CD14-positive monocyte (primary cell): Measurements from ENCODE around the gene NLRC5. TPM values are rescaled to one million over a fixed set of nuclear protein-coding genes. Genes with fewer than 3 reads are reported as not detected.

Source experiments
- DNase-seq, 3 donors: peaks; one replicate each; pipeline ENCODE4 v3.0.0-alpha.2; 2011 to 2022
- H2AFZ ChIP-seq: 2 replicates; pipeline ENCODE4 v1.6.0; 2012; ENCODE audit warnings: mild to moderate bottlenecking, low read depth, low read length, inconsistent platforms; ENCODE audit not compliant: insufficient read depth, poor library complexity, severe bottlenecking
- H3K27ac ChIP-seq, 2 donors: 1 replicate in 1 of 2; 2 replicates in 1 of 2; pipeline ENCODE4 v1.5.1; 2012 to 2013; ENCODE audit warnings: low read length in 2 of 2, control low read depth in 1 of 2, inconsistent platforms in 1 of 2, low read depth in 1 of 2, mild to moderate bottlenecking in 1 of 2
- H3K27me3 ChIP-seq, 2 donors: one replicate each; pipeline versions ENCODE4 v1.6.0 to v1.6.1; 2011 to 2013; ENCODE audit warnings: low read length in 2 of 2; ENCODE audit not compliant: control insufficient read depth in 2 of 2, insufficient read depth in 2 of 2
- H3K36me3 ChIP-seq, 2 donors: replicated peaks in 1 of 2; 1 replicate in 1 of 2; 2 replicates in 1 of 2; pipeline versions ENCODE4 v1.5.1 to v1.6.1; 2012 to 2013; ENCODE audit warnings: low read length in 2 of 2, control low read depth in 1 of 2, inconsistent platforms in 1 of 2, mild to moderate bottlenecking in 1 of 2; ENCODE audit not compliant: insufficient read depth in 2 of 2, control insufficient read depth in 1 of 2
- H3K4me1 ChIP-seq, 2 donors: 1 replicate in 1 of 2; 2 replicates in 1 of 2; pipeline versions ENCODE4 v1.5.1 to v1.6.1; 2012 to 2013; ENCODE audit warnings: low read length in 2 of 2, control low read depth in 1 of 2, inconsistent platforms in 1 of 2, mild to moderate bottlenecking in 1 of 2, moderate library complexity in 1 of 2; ENCODE audit not compliant: insufficient read depth in 2 of 2, control insufficient read depth in 1 of 2
- H3K4me2 ChIP-seq: replicated peaks from 2 replicates; pipeline ENCODE3; 2012; ENCODE audit warnings: low read length, moderate library complexity, mild to moderate bottlenecking; ENCODE audit not compliant: poor library complexity, severe bottlenecking; ENCODE audit errors: extremely low read depth
- H3K4me3 ChIP-seq, 3 experiments: fragments of 200-600 bp in 1 of 3; sonication (generic) in 1 of 3; replicated peaks in 1 of 3; 1 replicate in 2 of 3; 2 replicates in 1 of 3; pipeline ENCODE4 v1.5.1; 2011 to 2013; ENCODE audit warnings: low read length in 3 of 3, mild to moderate bottlenecking in 3 of 3, control low read depth in 2 of 3, low read depth in 2 of 3, inconsistent platforms in 1 of 3, moderate library complexity in 1 of 3
- H3K79me2 ChIP-seq: 2 replicates; pipeline ENCODE4 v1.6.0; 2012; ENCODE audit warnings: mild to moderate bottlenecking, control low read depth, inconsistent platforms, low read length, moderate library complexity; ENCODE audit not compliant: insufficient read depth
- H3K9ac ChIP-seq: 2 replicates; pipeline ENCODE4 v1.6.0; 2017; ENCODE audit warnings: low read length, mild to moderate bottlenecking; ENCODE audit not compliant: insufficient read depth, poor library complexity, severe bottlenecking
- H3K9me3 ChIP-seq, 2 donors: replicated peaks in 1 of 2; 1 replicate in 1 of 2; 2 replicates in 1 of 2; pipeline versions ENCODE4 v1.5.1 to v1.6.1; 2012 to 2013; ENCODE audit warnings: low read length in 2 of 2, control low read depth in 1 of 2; ENCODE audit not compliant: control insufficient read depth in 1 of 2, insufficient read depth in 1 of 2
- H4K20me1 ChIP-seq: 2 replicates; pipeline ENCODE4 v1.6.0; 2012; ENCODE audit warnings: mild to moderate bottlenecking, low read length, control low read depth, moderate library complexity; ENCODE audit not compliant: insufficient read depth
- H3K27ac Mint-ChIP-seq, 7 donors: one replicate each; pipeline ENCODE4 v1.8.0; 2020; ENCODE audit warnings: mild to moderate bottlenecking in 7 of 7, mixed read lengths in 7 of 7, moderate library complexity in 6 of 7, inconsistent platforms in 2 of 7
- H3K27me3 Mint-ChIP-seq, 3 donors: one replicate each; pipeline ENCODE4 v1.8.0; 2021 to 2022; ENCODE audit warnings: low read depth in 3 of 3, mild to moderate bottlenecking in 3 of 3, mixed read lengths in 3 of 3, moderate library complexity in 3 of 3, inconsistent platforms in 1 of 3
- H3K36me3 Mint-ChIP-seq, 2 donors: one replicate each; pipeline ENCODE4 v1.8.0; 2020; ENCODE audit warnings: mixed read lengths in 2 of 2, inconsistent platforms in 1 of 2, mild to moderate bottlenecking in 1 of 2
- H3K4me1 Mint-ChIP-seq: one replicate; pipeline ENCODE4 v1.8.0; 2020; ENCODE audit warnings: mild to moderate bottlenecking, mixed read lengths
- H3K4me3 Mint-ChIP-seq, 2 donors: one replicate each; pipeline ENCODE4 v1.8.0; 2020; ENCODE audit warnings: mild to moderate bottlenecking in 2 of 2, mixed read lengths in 2 of 2, moderate library complexity in 1 of 2
- H3K9me3 Mint-ChIP-seq, 7 donors: one replicate each; pipeline ENCODE4 v1.8.0; 2020 to 2022; ENCODE audit warnings: mixed read lengths in 7 of 7, mild to moderate bottlenecking in 6 of 7, moderate library complexity in 6 of 7, inconsistent platforms in 2 of 7
- CTCF ChIP-seq: fragments of 200-600 bp; IDR thresholded peaks from one replicate; pipeline ENCODE4 v1.8.0; 2022; ENCODE audit warnings: antibody characterized with exemption, mild to moderate bottlenecking
- WGBS: methylation state at CpG from one replicate; pipeline ENCODE4 v1.1.5; 2013; ENCODE audit warnings: missing lambda C conversion rate; ENCODE audit not compliant: insufficient coverage; 5-methylcytosine and 5-hydroxymethylcytosine counted together
- intact Hi-C, 2 donors: fragments of 100-400 bp; cut with micrococcal nuclease; formaldehyde crosslinking; loops; one replicate each; pipeline versions ENCODE4 v1.15.0 to v1.15.1; 2023
- polyA plus RNA-seq, 3 donors: library from polyadenylated mRNA; depleted of rRNA in 1 of 3; unstranded in 2 of 3; stranded (reverse) in 1 of 3; fragments of 300-500 nt in 2 of 3; fragments of >200 nt in 1 of 3; fragmentation: Illumina TruSeq in 2 of 3; gene quantifications; 1 replicate in 2 of 3; 2 replicates in 1 of 3; pipeline ENCODE4 v1.2.3, GENCODE V29; 2012 to 2021

NLRC5 gene
- polyA plus RNA-seq, 3 donors = 10.3 to 171 (median 21.6) TPM

GRCh38 chr16:57067347-57067746, 78.0 kb downstream of the NLRC5 start:
- H3K27me3 ChIP-seq = no peaks in the 10 kb centered on the region
- peaks cover 57 to 76% of the 10 kb centered on the region in 2 donors for H3K4me1 ChIP-seq
- peaks cover 53% of the 10 kb centered on the region for H3K79me2 ChIP-seq
- H3K9ac ChIP-seq = peak overlapping the region; percentile 0
- H3K4me2 ChIP-seq = no peak overlapping the region
- H2AFZ ChIP-seq = no peak overlapping the region
- H3K27ac Mint-ChIP-seq = peak overlapping the region in 6 of 7 donors; percentile 65 to 87 (median 78)
- no peak for DNase-seq
- intact Hi-C loops = no loop called here
- H3K9me3 Mint-ChIP-seq = peaks cover 0 to 3% (median 0%) of the 10 kb centered on the region in 7 donors
- H3K36me3 Mint-ChIP-seq = peaks cover 37 to 53% of the 10 kb centered on the region in 2 donors
- no peak for TF ChIP-seq CTCF
- H3K4me3 Mint-ChIP-seq = no peak overlapping the region
- peaks cover 0 to 2% (median 0%) of the 10 kb centered on the region in 3 donors for H3K27me3 Mint-ChIP-seq
- no peak overlapping the region for H3K4me3 ChIP-seq
- no peaks in the 10 kb centered on the region for H3K9me3 ChIP-seq
- H4K20me1 ChIP-seq = no peaks in the 10 kb centered on the region
- peak overlapping the region; percentile 35 to 84 for H3K27ac ChIP-seq
- H3K4me1 Mint-ChIP-seq = peaks cover 73% of the 10 kb centered on the region
- H3K36me3 ChIP-seq = peaks cover 16 to 41% of the 10 kb centered on the region in 2 donors
- 94% methylated on average over 3 of the region's 3 CpGs for WGBS

GRCh38 chr16:57069053-57069452, 79.7 kb downstream of the NLRC5 start:
- intact Hi-C loops = no loop called here

More at GRCh38 chr16:57069053-57069452, 79.7 kb downstream of the NLRC5 start:
- Histone ChIP-seq H3K79me2 (peaks cover 69% of the 10 kb centered on the region), H3K36me3 (peaks cover 28 to 55% of the 10 kb centered on the region in 2 donors), H3K9me3 (no peaks in the 10 kb centered on the region), H4K20me1 (no peaks in the 10 kb centered on the region), H3K9ac (no peak overlapping the region), H3K4me3 (no peak overlapping the region), H3K4me1 (peaks cover 55 to 67% of the 10 kb centered on the region in 2 donors), H3K4me2 (peak overlapping the region; percentile 5), H3K27ac (peak overlapping the region; percentile 67 to 84), H3K27me3 (no peaks in the 10 kb centered on the region), H2AFZ (no peak overlapping the region)
- peaks cover 49 to 62% of the 10 kb centered on the region in 2 donors for H3K36me3 Mint-ChIP-seq
- H3K9me3 Mint-ChIP-seq = peaks cover 0 to 3% (median 0%) of the 10 kb centered on the region in 7 donors
- peaks cover 0 to 2% (median 0%) of the 10 kb centered on the region in 3 donors for H3K27me3 Mint-ChIP-seq
- H3K27ac Mint-ChIP-seq = peak overlapping the region; percentile 83 to 94 (median 90)
- WGBS = 0% methylated on average over 1 of the region's 7 CpGs
- peak overlapping the region in 1 of 2 donors; percentile 46 for H3K4me3 Mint-ChIP-seq
- peak in 1 of 3 donors; percentile 20 for DNase-seq
- H3K4me1 Mint-ChIP-seq = peaks cover 68% of the 10 kb centered on the region
- no peak for TF ChIP-seq CTCF
